DOHH2 (cell line): ENCODE measurements around the gene PSMD14.

Source experiments
- H3F3A ChIP-seq: fragments of 200-600 bp; sonication (generic), shearing (Covaris generic); 2 replicates; pipeline ENCODE4 v1.6.0; 2016; ENCODE audit warnings: antibody characterized with exemption, mild to moderate bottlenecking; ENCODE audit not compliant: control insufficient read depth, insufficient read depth
- H3K27ac ChIP-seq: fragments of 200-600 bp; sonication (generic); 2 replicates; pipeline ENCODE4 v1.5.1; 2014; ENCODE audit warnings: low read depth, mild to moderate bottlenecking, low read length, moderate library complexity
- H3K27me3 ChIP-seq: fragments of 200-600 bp; sonication (generic); 2 replicates; pipeline ENCODE4 v1.6.1; 2014; ENCODE audit warnings: mild to moderate bottlenecking, low read length, mixed read lengths; ENCODE audit not compliant: control insufficient read depth
- H3K36me3 ChIP-seq: fragments of 200-600 bp; sonication (generic); 2 replicates; pipeline ENCODE4 v1.6.1; 2014; ENCODE audit warnings: mild to moderate bottlenecking, low read length, moderate library complexity, mixed read lengths; ENCODE audit not compliant: control insufficient read depth
- H3K4me1 ChIP-seq: fragments of 200-600 bp; sonication (generic); 2 replicates; pipeline ENCODE4 v1.6.1; 2014; ENCODE audit warnings: mild to moderate bottlenecking, low read length, mixed read lengths; ENCODE audit not compliant: control insufficient read depth
- H3K4me2 ChIP-seq: fragments of 200-600 bp; sonication (generic); 2 replicates; pipeline ENCODE4 v1.6.0; 2014; ENCODE audit warnings: mild to moderate bottlenecking, low read length, moderate library complexity
- H3K4me3 ChIP-seq: fragments of 200-600 bp; sonication (generic); 2 replicates; pipeline ENCODE4 v1.5.1; 2014; ENCODE audit warnings: mild to moderate bottlenecking, low read length, mixed read lengths
- H3K79me2 ChIP-seq: fragments of 200-600 bp; sonication (generic); 2 replicates; pipeline ENCODE4 v1.6.1; 2014; ENCODE audit warnings: mild to moderate bottlenecking, low read length, mixed read lengths; ENCODE audit not compliant: control insufficient read depth
- H3K9me2 ChIP-seq: fragments of 200-600 bp; sonication (generic); replicated peaks from 2 replicates; pipeline ENCODE4 v1.6.1; 2014; ENCODE audit warnings: mild to moderate bottlenecking, low read length, mixed read lengths; ENCODE audit not compliant: control insufficient read depth
- H3K9me3 ChIP-seq: fragments of 200-600 bp; sonication (generic); 2 replicates; pipeline ENCODE4 v1.6.1; 2014; ENCODE audit warnings: antibody characterized with exemption, low read length, mixed read lengths; ENCODE audit not compliant: control insufficient read depth, insufficient read depth
- H4K20me1 ChIP-seq: fragments of 200-600 bp; sonication (generic); 2 replicates; pipeline ENCODE4 v1.6.0; 2014; ENCODE audit warnings: low read depth, mild to moderate bottlenecking, antibody characterized with exemption, low read length, moderate library complexity; ENCODE audit not compliant: control insufficient read depth, insufficient read depth
- CTCF ChIP-seq: fragments of 200-600 bp; sonication (generic); IDR thresholded peaks from one replicate; pipeline ENCODE4 v1.5.1; 2014; ENCODE audit warnings: antibody characterized with exemption, mild to moderate bottlenecking, low read depth, low read length; ENCODE audit not compliant: poor library complexity, severe bottlenecking
- EZH2phosphoT487 ChIP-seq: fragments of 200-600 bp; sonication (generic); IDR thresholded peaks from 2 replicates; pipeline ENCODE4 v1.6.1; 2017; ENCODE audit warnings: borderline replicate concordance, mild to moderate bottlenecking, antibody characterized with exemption, low read length, moderate library complexity, mixed read lengths

Gene PSMD14

GRCh38 chr2:161370981-161371380 is 62.8 kb downstream of the PSMD14 start:
- no peak for TF ChIP-seq CTCF
- Histone ChIP-seq H3K27ac (no peak overlapping the region), H3K4me2 (no peak overlapping the region), H3K79me2 (0 out of 2 replicates have a peak, but pooled peaks cover 3% of the 10 kb centered on the region), H3K4me3 (no peak overlapping the region), H3K27me3 (no peaks in the 10 kb centered on the region), H3K36me3 (peaks cover 53% of the 10 kb centered on the region), H3K9me3 (no peaks in the 10 kb centered on the region), H3K4me1 (no peaks in the 10 kb centered on the region), H3K9me2 (no peaks in the 10 kb centered on the region), H3F3A (no peaks in the 10 kb centered on the region), H4K20me1 (no peaks in the 10 kb centered on the region)

GRCh38 chr2:161371869-161372268 is 63.6 kb downstream of the PSMD14 start:
- no peaks in the 10 kb centered on the region for H3K9me3 ChIP-seq
- H3K79me2 ChIP-seq = no peaks in the 10 kb centered on the region
- H3K4me1 ChIP-seq = no peaks in the 10 kb centered on the region
- peaks cover 51% of the 10 kb centered on the region for H3K36me3 ChIP-seq
- TF ChIP-seq CTCF (no peak), EZH2phosphoT487 (no peak)
- H3K4me3 ChIP-seq = no peak overlapping the region
- no peaks in the 10 kb centered on the region for H3K9me2 ChIP-seq
- H3K27ac ChIP-seq = no peak overlapping the region
- no peaks in the 10 kb centered on the region for H3K27me3 ChIP-seq
- H3K4me2 ChIP-seq = no peak overlapping the region
- no peaks in the 10 kb centered on the region for H3F3A ChIP-seq
- H4K20me1 ChIP-seq = no peaks in the 10 kb centered on the region

GRCh38 chr2:161373942-161374341 is 65.7 kb downstream of the PSMD14 start:
- H3K9me2 ChIP-seq = no peaks in the 10 kb centered on the region
- no peaks in the 10 kb centered on the region for H3K79me2 ChIP-seq
- H3F3A ChIP-seq = no peaks in the 10 kb centered on the region
- TF ChIP-seq CTCF = no peak
- TF ChIP-seq EZH2phosphoT487 = no peak
- no peak overlapping the region for H3K27ac ChIP-seq
- no peaks in the 10 kb centered on the region for H4K20me1 ChIP-seq
- H3K9me3 ChIP-seq = no peaks in the 10 kb centered on the region
- H3K4me3 ChIP-seq = no peak overlapping the region
- peaks cover 43% of the 10 kb centered on the region for H3K36me3 ChIP-seq
- H3K27me3 ChIP-seq = no peaks in the 10 kb centered on the region
- H3K4me1 ChIP-seq = no peaks in the 10 kb centered on the region
- no peak overlapping the region for H3K4me2 ChIP-seq

GRCh38 chr2:161374446-161374845 is 66.2 kb downstream of the PSMD14 start:
- Histone ChIP-seq H3K27me3 (no peaks in the 10 kb centered on the region), H3K36me3 (peaks cover 40% of the 10 kb centered on the region), H3K4me3 (no peak overlapping the region), H3K27ac (no peak overlapping the region), H3K79me2 (no peaks in the 10 kb centered on the region), H3K9me3 (no peaks in the 10 kb centered on the region), H3K4me2 (no peak overlapping the region), H3K4me1 (no peaks in the 10 kb centered on the region), H4K20me1 (no peaks in the 10 kb centered on the region), H3K9me2 (no peaks in the 10 kb centered on the region), H3F3A (no peaks in the 10 kb centered on the region)
- TF ChIP-seq EZH2phosphoT487 (no peak), CTCF (no peak)
